Measurements from ENCODE around the gene SALL2. TPM values are rescaled to one million over a fixed set of nuclear protein-coding genes. Genes with fewer than 3 reads are reported as not detected.
A peak's percentile ranks its signal among the peaks of the same experiment; 100 is the strongest.

Gene SALL2
- total and polyA plus RNA-seq, 2 experiments from 2014 or later: 9.5 to 11.8 TPM

- Histone ChIP-seq H4K20me1 (ENCODE audit: insufficient read depth, poor library complexity, severe bottlenecking) (no peaks in the 10 kb centered on the region), H2AFZ (no peak overlapping the region), H3K27me3 (peaks cover 24% of the 10 kb centered on the region), H3K9me2 (replicated peaks; ENCODE audit: insufficient read depth) (no peaks in the 10 kb centered on the region), H3K4me2 (no peak overlapping the region), H3K79me2 (no peaks in the 10 kb centered on the region), H3K36me3 (replicated peaks; ENCODE audit: insufficient read depth, low read depth) (no peaks in the 10 kb centered on the region), H3K4me3 (no peak overlapping the region), H3K9me3 (ENCODE audit: low read depth) (no peaks in the 10 kb centered on the region), H3K27ac (no peak overlapping the region), H3K4me1 (ENCODE audit: insufficient read depth) (peaks cover 5% of the 10 kb centered on the region)
- no peak for TF ChIP-seq EZH2 (IDR thresholded peaks at IDR 0.05; ENCODE audit: borderline replicate concordance)
- no peak for TF ChIP-seq EZH2phosphoT487 (IDR thresholded peaks at IDR 0.05; ENCODE audit: low read depth, severe bottlenecking, unreplicated experiment)
- TF ChIP-seq CTCF (IDR thresholded peaks at IDR 0.05; ENCODE audit: poor library complexity): no peak
- WGBS (ENCODE audit: low lambda C conversion rate, missing lambda C conversion rate): 89% methylated on average over 9 of the region's 9 CpGs
- DNase-seq (ENCODE audit: low spot score): no peak
Measured at GRCh38 chr14:21541413-21542074, 15.4 kb upstream of the SALL2 start.

GRCh38 chr14:21539189-21539940, 13.2 kb upstream of the SALL2 start:
- H3K4me3 ChIP-seq: no peak overlapping the region
- no peak for DNase-seq (ENCODE audit: low spot score)
- H3K9me3 ChIP-seq (ENCODE audit: low read depth): no peaks in the 10 kb centered on the region
- no peak overlapping the region for H2AFZ ChIP-seq
- H3K27ac ChIP-seq: no peak overlapping the region
- H3K4me2 ChIP-seq: no peak overlapping the region
- H3K27me3 ChIP-seq: peaks cover 46% of the 10 kb centered on the region
- no peaks in the 10 kb centered on the region for H4K20me1 ChIP-seq (ENCODE audit: insufficient read depth, poor library complexity, severe bottlenecking)
- 19% methylated on average over 3 of the region's 3 CpGs for WGBS (ENCODE audit: low lambda C conversion rate, missing lambda C conversion rate)
- TF ChIP-seq EZH2 (IDR thresholded peaks at IDR 0.05; ENCODE audit: borderline replicate concordance) (no peak), CTCF (IDR thresholded peaks at IDR 0.05; ENCODE audit: poor library complexity) (no peak), EZH2phosphoT487 (IDR thresholded peaks at IDR 0.05; ENCODE audit: low read depth, severe bottlenecking, unreplicated experiment) (no peak)
- H3K9me2 ChIP-seq (replicated peaks; ENCODE audit: insufficient read depth): no peaks in the 10 kb centered on the region
- no peaks in the 10 kb centered on the region for H3K79me2 ChIP-seq
- no peaks in the 10 kb centered on the region for H3K36me3 ChIP-seq (replicated peaks; ENCODE audit: insufficient read depth, low read depth)
- H3K4me1 ChIP-seq (ENCODE audit: insufficient read depth): peaks cover 11% of the 10 kb centered on the region

- Histone ChIP-seq H3K36me3 (replicated peaks; ENCODE audit: insufficient read depth, low read depth) (no peaks in the 10 kb centered on the region), H3K9me3 (ENCODE audit: low read depth) (no peaks in the 10 kb centered on the region), H4K20me1 (ENCODE audit: insufficient read depth, poor library complexity, severe bottlenecking) (no peaks in the 10 kb centered on the region), H3K9me2 (replicated peaks; ENCODE audit: insufficient read depth) (no peaks in the 10 kb centered on the region), H2AFZ (peak overlapping the region; percentile 71), H3K27ac (no peak overlapping the region), H3K27me3 (peaks cover 50% of the 10 kb centered on the region), H3K79me2 (no peaks in the 10 kb centered on the region), H3K4me3 (peak overlapping the region; percentile 50), H3K4me1 (ENCODE audit: insufficient read depth) (peaks cover 11% of the 10 kb centered on the region), H3K4me2 (peak overlapping the region; percentile 92)
- TF ChIP-seq CTCF (IDR thresholded peaks at IDR 0.05; ENCODE audit: poor library complexity) (no peak), EZH2phosphoT487 (IDR thresholded peaks at IDR 0.05; ENCODE audit: low read depth, severe bottlenecking, unreplicated experiment) (no peak), EZH2 (IDR thresholded peaks at IDR 0.05; ENCODE audit: borderline replicate concordance) (no peak)
- no peak for DNase-seq (ENCODE audit: low spot score)
- 6% methylated on average over 3 of the region's 3 CpGs for WGBS (ENCODE audit: low lambda C conversion rate, missing lambda C conversion rate)
Measured at GRCh38 chr14:21537090-21537424, 10.9 kb upstream of the SALL2 start.

Measured in hepatocyte (in vitro differentiated cells).